ENCODE results near the gene HTT. TPM values are rescaled to one million over a fixed set of nuclear protein-coding genes. Genes with fewer than 3 reads are reported as not detected.

Gene HTT
- total RNA-seq, 1 experiment from 2014 or later = 18.4 TPM

DNA sequence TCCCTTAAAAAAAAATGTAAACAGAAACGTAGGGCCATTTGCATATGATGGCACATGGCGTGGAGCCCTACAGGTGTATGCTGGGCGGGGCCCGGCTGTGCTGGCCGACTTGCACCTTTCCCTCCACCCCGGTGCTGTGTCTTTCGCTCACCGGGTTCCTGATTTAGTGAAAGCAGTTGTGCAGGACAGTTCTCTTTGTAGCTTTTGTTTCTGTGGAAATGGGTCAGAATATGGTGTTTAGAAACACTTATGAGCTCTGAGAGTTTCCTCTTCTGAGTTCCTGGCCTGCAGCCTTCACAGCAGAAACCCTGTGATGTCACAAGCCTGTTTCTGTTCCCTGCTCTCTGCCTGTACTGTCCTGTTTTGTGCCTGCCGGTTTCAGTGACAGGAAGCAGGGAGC lies 152.0 kb downstream of the HTT start:
- POLR2A ChIA-PET (ENCODE audit: unreplicated experiment) = no interaction called here
- Histone ChIP-seq H3K9me3 (ENCODE audit: low read length) (no peaks in the 10 kb centered on the region), H4K20me1 (ENCODE audit: low read length) (no peaks in the 10 kb centered on the region), H3K79me2 (ENCODE audit: low read length) (no peaks in the 10 kb centered on the region), H3K36me3 (ENCODE audit: low read depth, low read length) (peaks cover 11% of the 10 kb centered on the region), H3F3A (ENCODE audit: low read length, unreplicated experiment) (no peaks in the 10 kb centered on the region), H3K9me2 (replicated peaks; ENCODE audit: low read length) (no peaks in the 10 kb centered on the region), H3K4me3 (ENCODE audit: low read length) (no peak overlapping the region), H3K4me1 (ENCODE audit: insufficient read depth, low read length) (no peaks in the 10 kb centered on the region), H3K27me3 (ENCODE audit: low read length) (no peaks in the 10 kb centered on the region), H3K27ac (ENCODE audit: low read length) (no peak overlapping the region), H3K4me2 (ENCODE audit: low read length) (no peak overlapping the region), H2AFZ (ENCODE audit: low read length) (no peak overlapping the region), H3K9ac (ENCODE audit: low read length) (no peak overlapping the region)
- DNase-seq = no peak
- BruUV-seq (replicated peaks) = no TSS peak
- no peak for ATAC-seq
- TF ChIP-seq, protein P1, sequence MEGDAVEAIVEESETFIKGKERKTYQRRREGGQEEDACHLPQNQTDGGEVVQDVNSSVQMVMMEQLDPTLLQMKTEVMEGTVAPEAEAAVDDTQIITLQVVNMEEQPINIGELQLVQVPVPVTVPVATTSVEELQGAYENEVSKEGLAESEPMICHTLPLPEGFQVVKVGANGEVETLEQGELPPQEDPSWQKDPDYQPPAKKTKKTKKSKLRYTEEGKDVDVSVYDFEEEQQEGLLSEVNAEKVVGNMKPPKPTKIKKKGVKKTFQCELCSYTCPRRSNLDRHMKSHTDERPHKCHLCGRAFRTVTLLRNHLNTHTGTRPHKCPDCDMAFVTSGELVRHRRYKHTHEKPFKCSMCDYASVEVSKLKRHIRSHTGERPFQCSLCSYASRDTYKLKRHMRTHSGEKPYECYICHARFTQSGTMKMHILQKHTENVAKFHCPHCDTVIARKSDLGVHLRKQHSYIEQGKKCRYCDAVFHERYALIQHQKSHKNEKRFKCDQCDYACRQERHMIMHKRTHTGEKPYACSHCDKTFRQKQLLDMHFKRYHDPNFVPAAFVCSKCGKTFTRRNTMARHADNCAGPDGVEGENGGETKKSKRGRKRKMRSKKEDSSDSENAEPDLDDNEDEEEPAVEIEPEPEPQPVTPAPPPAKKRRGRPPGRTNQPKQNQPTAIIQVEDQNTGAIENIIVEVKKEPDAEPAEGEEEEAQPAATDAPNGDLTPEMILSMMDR (conservative IDR thresholded peaks at IDR 0.05; ENCODE audit: low read depth, low read length) = no peak
- TF ChIP-seq EZH2 (IDR thresholded peaks at IDR 0.05; ENCODE audit: low read length, unreplicated experiment) (no peak), EZH2phosphoT487 (IDR thresholded peaks at IDR 0.05; ENCODE audit: borderline replicate concordance, low read length) (no peak)
- CTCF ChIA-PET = no interaction called here
- intact Hi-C loops (cut with micrococcal nuclease) = no loop called here

DNA sequence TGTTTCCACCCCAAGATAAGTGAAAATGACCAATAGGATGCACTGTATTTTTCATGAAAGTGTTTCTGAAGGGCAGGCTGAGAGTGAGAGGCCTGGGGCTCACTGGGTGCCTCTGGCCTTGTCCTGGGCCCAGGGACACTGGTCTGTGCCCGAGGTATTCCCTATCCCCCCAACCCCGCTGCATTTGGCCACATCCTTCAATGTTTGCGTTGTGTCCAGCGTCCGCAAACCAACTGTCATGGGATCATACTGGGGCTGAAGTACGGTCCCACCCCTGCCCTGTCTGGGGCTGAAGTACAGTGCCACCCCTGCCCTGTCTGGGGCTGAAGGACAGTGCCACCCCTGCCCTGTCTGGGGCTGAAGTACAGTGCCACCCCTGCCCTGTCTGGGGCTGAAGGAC lies 152.5 kb downstream of the HTT start:
- no peak overlapping the region for H2AFZ ChIP-seq (ENCODE audit: low read length)
- no peak for TF ChIP-seq EZH2 (IDR thresholded peaks at IDR 0.05; ENCODE audit: low read length, unreplicated experiment)
- no peak for TF ChIP-seq EZH2phosphoT487 (IDR thresholded peaks at IDR 0.05; ENCODE audit: borderline replicate concordance, low read length)
- TF ChIP-seq, protein P1 (conservative IDR thresholded peaks at IDR 0.05; ENCODE audit: low read depth, low read length) = no peak
- no peaks in the 10 kb centered on the region for H4K20me1 ChIP-seq (ENCODE audit: low read length)
- H3K9me2 ChIP-seq (replicated peaks; ENCODE audit: low read length) = no peaks in the 10 kb centered on the region
- H3K9me3 ChIP-seq (ENCODE audit: low read length) = no peaks in the 10 kb centered on the region
- no peak overlapping the region for H3K4me3 ChIP-seq (ENCODE audit: low read length)
- no peaks in the 10 kb centered on the region for H3K4me1 ChIP-seq (ENCODE audit: insufficient read depth, low read length)
- POLR2A ChIA-PET (ENCODE audit: unreplicated experiment) = no interaction called here
- ATAC-seq = no peak
- peaks cover 11% of the 10 kb centered on the region for H3K36me3 ChIP-seq (ENCODE audit: low read depth, low read length)
- H3K9ac ChIP-seq (ENCODE audit: low read length) = no peak overlapping the region
- no peak overlapping the region for H3K27ac ChIP-seq (ENCODE audit: low read length)
- H3K4me2 ChIP-seq (ENCODE audit: low read length) = no peak overlapping the region
- no peaks in the 10 kb centered on the region for H3K79me2 ChIP-seq (ENCODE audit: low read length)
- CTCF ChIA-PET = no interaction called here
- BruUV-seq (replicated peaks) = no TSS peak
- H3K27me3 ChIP-seq (ENCODE audit: low read length) = no peaks in the 10 kb centered on the region
- DNase-seq = no peak
- intact Hi-C loops (cut with micrococcal nuclease) = no loop called here
- H3F3A ChIP-seq (ENCODE audit: low read length, unreplicated experiment) = no peaks in the 10 kb centered on the region

- no peaks in the 10 kb centered on the region for H3K9me3 ChIP-seq (ENCODE audit: low read length)
- no TSS peak for BruUV-seq (replicated peaks)
- no peaks in the 10 kb centered on the region for H3K79me2 ChIP-seq (ENCODE audit: low read length)
- no peaks in the 10 kb centered on the region for H3K4me1 ChIP-seq (ENCODE audit: insufficient read depth, low read length)
- H2AFZ ChIP-seq (ENCODE audit: low read length) = no peak overlapping the region
- no peaks in the 10 kb centered on the region for H3F3A ChIP-seq (ENCODE audit: low read length, unreplicated experiment)
- no peak overlapping the region for H3K27ac ChIP-seq (ENCODE audit: low read length)
- H3K27me3 ChIP-seq (ENCODE audit: low read length) = no peaks in the 10 kb centered on the region
- ChIA-PET POLR2A (ENCODE audit: unreplicated experiment) (no interaction called here), CTCF (no interaction called here)
- TF ChIP-seq EZH2 (IDR thresholded peaks at IDR 0.05; ENCODE audit: low read length, unreplicated experiment) (no peak), EZH2phosphoT487 (IDR thresholded peaks at IDR 0.05; ENCODE audit: borderline replicate concordance, low read length) (no peak)
- TF ChIP-seq, protein P1 (conservative IDR thresholded peaks at IDR 0.05; ENCODE audit: low read depth, low read length) = no peak
- no peak for DNase-seq
- H3K9me2 ChIP-seq (replicated peaks; ENCODE audit: low read length) = no peaks in the 10 kb centered on the region
- H3K9ac ChIP-seq (ENCODE audit: low read length) = no peak overlapping the region
- intact Hi-C loops (cut with micrococcal nuclease) = no loop called here
- H3K4me2 ChIP-seq (ENCODE audit: low read length) = no peak overlapping the region
- ATAC-seq = no peak
- H3K4me3 ChIP-seq (ENCODE audit: low read length) = no peak overlapping the region
- peaks cover 11% of the 10 kb centered on the region for H3K36me3 ChIP-seq (ENCODE audit: low read depth, low read length)
- H4K20me1 ChIP-seq (ENCODE audit: low read length) = no peaks in the 10 kb centered on the region
Measured at GRCh38 chr4:3227878-3228675, 153.6 kb downstream of the HTT start.
